OCI-LY7 (cell line): ENCODE data around the gene CERS3. TPM values are rescaled to one million over a fixed set of nuclear protein-coding genes. Genes with fewer than 3 reads are reported as not detected.

Experiments used
- BruUV-seq: library from RNA; stranded (reverse); fragments of 400-500 nt; replicated peaks from 2 replicates; lab custom pipeline; 2021; lab: Mats Ljungman, UMichigan
- CTCF ChIA-PET: fragments of 300-600 bp; sonication (Branson Sonifier 250); formaldehyde crosslinking; loops from one replicate; lab custom pipeline; 2022; ENCODE audit warnings: antibody characterized with exemption; ENCODE audit not compliant: unreplicated experiment; lab: Charles Lee
- POLR2A ChIA-PET: fragments of 300-600 bp; sonication (Branson Sonifier 250); formaldehyde crosslinking; loops from one replicate; lab custom pipeline; 2022; ENCODE audit warnings: antibody characterized with exemption; lab: Charles Lee
- DNase-seq: peaks from one replicate; pipeline ENCODE4 v3.0.0-alpha.2; 2015; ENCODE audit warnings: low spot score
- H2AFZ ChIP-seq: fragments of 200-600 bp; sonication (generic), shearing (Covaris generic); 2 replicates; pipeline ENCODE4 v1.6.1; 2014; ENCODE audit warnings: mild to moderate bottlenecking, antibody characterized with exemption, low read length, moderate library complexity
- H3K27ac ChIP-seq: fragments of 200-600 bp; sonication (generic); 2 replicates; pipeline ENCODE4 v1.5.1; 2014; ENCODE audit warnings: mixed run types, low read depth, mild to moderate bottlenecking, moderate library complexity, low read length, inconsistent platforms; ENCODE audit not compliant: poor library complexity, severe bottlenecking
- H3K36me3 ChIP-seq: fragments of 200-600 bp; sonication (generic); 2 replicates; pipeline ENCODE4 v1.6.1; 2014; ENCODE audit warnings: mild to moderate bottlenecking, antibody characterized with exemption, low read length, moderate library complexity, mixed read lengths; ENCODE audit not compliant: insufficient read depth
- H3K4me1 ChIP-seq: fragments of 200-600 bp; sonication (generic); 2 replicates; pipeline ENCODE4 v1.5.1; 2014; ENCODE audit warnings: mild to moderate bottlenecking, low read length; ENCODE audit not compliant: insufficient read depth, poor library complexity, severe bottlenecking
- H3K4me2 ChIP-seq: fragments of 200-600 bp; sonication (generic); 2 replicates; pipeline ENCODE4 v1.6.1; 2014; ENCODE audit warnings: mild to moderate bottlenecking, low read length
- H3K4me3 ChIP-seq: fragments of 200-600 bp; sonication (generic); 2 replicates; pipeline ENCODE4 v1.5.1; 2014; ENCODE audit warnings: mild to moderate bottlenecking, low read depth, low read length; ENCODE audit not compliant: poor library complexity, severe bottlenecking
- H3K79me2 ChIP-seq: fragments of 200-600 bp; sonication (generic); 2 replicates; pipeline ENCODE4 v1.6.1; 2016; ENCODE audit warnings: low read depth, mild to moderate bottlenecking, low read length, moderate library complexity, mixed read lengths; ENCODE audit not compliant: insufficient read depth
- H3K9me2 ChIP-seq: fragments of 200-600 bp; sonication (generic); 2 replicates; pipeline ENCODE4 v1.6.1; 2016; ENCODE audit warnings: mild to moderate bottlenecking, low read length, mixed read lengths; ENCODE audit not compliant: insufficient read depth
- H3K9me3 ChIP-seq: fragments of 200-600 bp; sonication (generic); 2 replicates; pipeline ENCODE4 v1.6.1; 2014; ENCODE audit warnings: mild to moderate bottlenecking, mixed run types, low read length, mixed read lengths
- H4K20me1 ChIP-seq: fragments of 200-600 bp; sonication (generic); 2 replicates; pipeline ENCODE4 v1.6.1; 2014; ENCODE audit warnings: mild to moderate bottlenecking, antibody characterized with exemption, low read length, moderate library complexity, mixed read lengths; ENCODE audit not compliant: insufficient read depth
- EZH2phosphoT487 ChIP-seq: fragments of 200-600 bp; sonication (generic); IDR thresholded peaks from 2 replicates; pipeline ENCODE4 v1.6.1; 2018; ENCODE audit warnings: low read depth, borderline replicate concordance, mild to moderate bottlenecking, mixed run types, antibody characterized with exemption, low read length, moderate library complexity, mixed read lengths
- intact Hi-C: fragments of 100-400 bp; cut with micrococcal nuclease; formaldehyde crosslinking; loops from one replicate; pipeline ENCODE4 v1.10.0; 2022; ENCODE audit not compliant: unreplicated experiment
- total RNA-seq, 2 experiments: library from RNA; depleted of rRNA in 1 of 2; stranded (reverse); fragments of >200 nt in 1 of 2; shearing (Covaris generic) in 1 of 2; gene quantifications; 2 replicates each; pipeline ENCODE4 v1.2.3, GENCODE V29; 2014 to 2022
- TF ChIP-seq, protein P1 (sequence below): fragments of 200-600 bp; sonication (generic); conservative IDR thresholded peaks from 2 replicates; pipeline ENCODE4 v1.5.1; 2014; ENCODE audit warnings: mild to moderate bottlenecking, antibody characterized with exemption, low read length, moderate library complexity, mixed read lengths

Gene CERS3
- total RNA-seq, 2 experiments from 2014 or later: 0.88 TPM; not detected in 1

DNA sequence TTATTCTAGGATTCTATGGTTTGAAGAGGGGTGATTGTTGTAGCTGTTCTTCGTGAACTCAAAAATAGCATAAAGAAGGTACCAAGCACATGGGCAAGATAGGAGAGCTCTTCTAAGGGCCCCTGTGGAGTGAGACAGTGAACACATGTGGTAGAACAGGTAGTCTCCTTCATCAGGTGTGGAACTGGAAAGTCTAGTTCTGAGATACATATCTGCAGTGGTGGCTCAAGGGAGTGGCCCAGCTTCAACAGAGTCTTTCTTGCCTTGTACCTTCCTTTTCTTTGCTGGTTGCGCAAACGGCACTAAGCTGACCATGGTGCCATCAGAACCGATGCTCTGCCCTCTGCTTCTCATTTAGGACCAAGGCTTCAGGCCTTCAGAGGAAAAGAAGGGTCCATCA is 65.2 kb downstream of the CERS3 start:
- H3K4me1 ChIP-seq: peaks cover 43% of the 10 kb centered on the region
- no peaks in the 10 kb centered on the region for H3K79me2 ChIP-seq
- H3K4me3 ChIP-seq: no peak overlapping the region
- no peak for TF ChIP-seq EZH2phosphoT487
- TF ChIP-seq, protein P1, sequence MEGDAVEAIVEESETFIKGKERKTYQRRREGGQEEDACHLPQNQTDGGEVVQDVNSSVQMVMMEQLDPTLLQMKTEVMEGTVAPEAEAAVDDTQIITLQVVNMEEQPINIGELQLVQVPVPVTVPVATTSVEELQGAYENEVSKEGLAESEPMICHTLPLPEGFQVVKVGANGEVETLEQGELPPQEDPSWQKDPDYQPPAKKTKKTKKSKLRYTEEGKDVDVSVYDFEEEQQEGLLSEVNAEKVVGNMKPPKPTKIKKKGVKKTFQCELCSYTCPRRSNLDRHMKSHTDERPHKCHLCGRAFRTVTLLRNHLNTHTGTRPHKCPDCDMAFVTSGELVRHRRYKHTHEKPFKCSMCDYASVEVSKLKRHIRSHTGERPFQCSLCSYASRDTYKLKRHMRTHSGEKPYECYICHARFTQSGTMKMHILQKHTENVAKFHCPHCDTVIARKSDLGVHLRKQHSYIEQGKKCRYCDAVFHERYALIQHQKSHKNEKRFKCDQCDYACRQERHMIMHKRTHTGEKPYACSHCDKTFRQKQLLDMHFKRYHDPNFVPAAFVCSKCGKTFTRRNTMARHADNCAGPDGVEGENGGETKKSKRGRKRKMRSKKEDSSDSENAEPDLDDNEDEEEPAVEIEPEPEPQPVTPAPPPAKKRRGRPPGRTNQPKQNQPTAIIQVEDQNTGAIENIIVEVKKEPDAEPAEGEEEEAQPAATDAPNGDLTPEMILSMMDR: no peak
- ChIA-PET POLR2A (interaction anchor here (0.6 kb wide), 1 partner anchor 730 kb away, joined by 3 read pairs; no protein-coding TSS in a partner anchor), CTCF (no interaction called here)
- H4K20me1 ChIP-seq: no peaks in the 10 kb centered on the region
- H2AFZ ChIP-seq: no peak overlapping the region
- no peaks in the 10 kb centered on the region for H3K9me3 ChIP-seq
- intact Hi-C loops: loop anchor here (10.0 kb wide), 1 partner anchor 119 kb away; the partner anchor contains the start of gene ADAMTS17
- H3K9me2 ChIP-seq: no peaks in the 10 kb centered on the region
- no peaks in the 10 kb centered on the region for H3K36me3 ChIP-seq
- BruUV-seq: no TSS peak
- DNase-seq: no peak
- H3K27ac ChIP-seq: no peak overlapping the region
- H3K4me2 ChIP-seq: peak overlapping the region; percentile 48; the same call in 1 of the 2 replicates

DNA sequence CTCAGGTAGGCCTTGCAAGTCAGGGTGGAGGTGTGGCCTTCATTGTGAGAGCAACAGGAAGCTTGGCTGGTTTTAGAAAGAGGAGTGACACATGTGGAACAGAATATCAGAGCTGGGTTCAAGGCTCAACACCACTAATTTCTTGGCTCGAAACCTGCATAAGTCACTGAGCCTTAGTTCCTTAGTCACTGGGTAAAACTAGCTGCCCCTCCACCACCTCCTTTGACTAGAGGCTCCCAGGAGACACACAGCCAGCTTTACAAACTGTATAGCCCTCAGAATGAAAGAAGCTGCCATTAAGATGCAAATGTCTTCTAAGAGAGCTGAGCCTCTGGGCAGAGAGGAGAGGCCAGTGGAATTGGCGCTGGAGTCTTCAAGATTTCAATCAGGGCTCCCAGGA is 67.7 kb downstream of the CERS3 start:
- peak overlapping the region; percentile 51 for H3K27ac ChIP-seq
- no peaks in the 10 kb centered on the region for H3K9me3 ChIP-seq
- ChIA-PET POLR2A (interaction anchor here (0.6 kb wide), 1 partner anchor 30 kb away, joined by 3 read pairs; no protein-coding TSS in a partner anchor), CTCF (no interaction called here)
- peak overlapping the region; percentile 30; the same call in 1 of the 2 replicates for H2AFZ ChIP-seq
- no peaks in the 10 kb centered on the region for H4K20me1 ChIP-seq
- no peaks in the 10 kb centered on the region for H3K79me2 ChIP-seq
- peaks cover 43% of the 10 kb centered on the region for H3K4me1 ChIP-seq
- H3K9me2 ChIP-seq: no peaks in the 10 kb centered on the region
- TF ChIP-seq, protein P1: no peak
- intact Hi-C loops: loop anchor here (10.0 kb wide), 1 partner anchor 116 kb away; the partner anchor contains the start of gene ADAMTS17
- H3K4me2 ChIP-seq: peak overlapping the region; percentile 40
- BruUV-seq: no TSS peak
- no peaks in the 10 kb centered on the region for H3K36me3 ChIP-seq
- no peak overlapping the region for H3K4me3 ChIP-seq
- DNase-seq: peak; percentile 79

DNA sequence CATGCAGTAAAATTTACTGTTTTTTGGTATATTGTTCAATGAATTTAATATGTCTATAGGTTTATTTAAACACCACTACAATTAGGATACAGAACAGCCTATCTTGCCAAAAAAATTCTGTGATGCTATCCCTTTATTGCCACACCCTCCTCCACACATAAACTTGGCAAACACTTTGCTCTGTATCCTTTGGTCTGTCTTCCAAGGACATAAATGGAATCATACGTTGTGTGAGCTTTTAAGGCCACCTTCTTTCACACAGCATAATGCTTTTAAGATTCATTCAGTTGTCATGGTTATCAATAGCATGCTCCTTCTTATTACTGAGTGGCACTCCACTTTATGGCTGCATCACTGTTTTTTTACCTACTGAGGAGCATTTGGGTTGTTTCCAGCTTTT is 71.5 kb downstream of the CERS3 start:
- no peaks in the 10 kb centered on the region for H4K20me1 ChIP-seq
- BruUV-seq: no TSS peak
- CTCF ChIA-PET: no interaction called here

More for the DNA sequence above, 71.5 kb downstream of the CERS3 start:
- H3K4me2 ChIP-seq: no peak overlapping the region
- H2AFZ ChIP-seq: no peak overlapping the region
- no peak overlapping the region for H3K4me3 ChIP-seq
- POLR2A ChIA-PET: interaction anchor here (0.6 kb wide), 1 partner anchor 255 kb away, joined by 3 read pairs; no protein-coding TSS in a partner anchor
- peaks cover 23% of the 10 kb centered on the region for H3K4me1 ChIP-seq
- H3K36me3 ChIP-seq: no peaks in the 10 kb centered on the region
- intact Hi-C loops: no loop called here
- H3K27ac ChIP-seq: no peak overlapping the region
- H3K79me2 ChIP-seq: no peaks in the 10 kb centered on the region
- H3K9me3 ChIP-seq: no peaks in the 10 kb centered on the region
- TF ChIP-seq, protein P1: no peak
- TF ChIP-seq EZH2phosphoT487: no peak
- no peaks in the 10 kb centered on the region for H3K9me2 ChIP-seq
- DNase-seq: no peak
